SW 1271 (cell line): ENCODE measurements around the gene PCSK9.

Source experiments
- DNase-seq, 2 experiments: peaks; one replicate each; lab custom pipeline; 2025; lab: John Stamatoyannopoulos, UW

Gene PCSK9

GRCh38 chr1:55039342-55040082 is at the start of gene PCSK9:
PCSK9 (plus strand) TSS chr1:55039548; CDS start chr1:55039838, 290 bp downstream.
- DNase-seq: no peak

GRCh38 chr1:54989968-54990810 is 49.2 kb upstream of the PCSK9 start:
- no peak for DNase-seq

GRCh38 chr1:54990916-54991315 is 48.4 kb upstream of the PCSK9 start:
- no peak for DNase-seq

- DNase-seq: no peak
Measured at GRCh38 chr1:54991939-54992338, 47.4 kb upstream of the PCSK9 start.

GRCh38 chr1:54993140-54993539 is 46.2 kb upstream of the PCSK9 start:
- no peak for DNase-seq

GRCh38 chr1:54994355-54994990 is 44.9 kb upstream of the PCSK9 start:
- no peak for DNase-seq

- DNase-seq: no peak
Measured at GRCh38 chr1:54995013-54995760, 44.2 kb upstream of the PCSK9 start.

GRCh38 chr1:54995835-54996234 is 43.5 kb upstream of the PCSK9 start:
- DNase-seq: no peak

- peak; percentile 42 to 43 for DNase-seq
Measured at GRCh38 chr1:54996359-54996868, 42.9 kb upstream of the PCSK9 start.

GRCh38 chr1:54996869-54997710 is 42.3 kb upstream of the PCSK9 start:
- DNase-seq: no peak

GRCh38 chr1:54997711-54997986 is 41.7 kb upstream of the PCSK9 start:
- DNase-seq: no peak

GRCh38 chr1:54998100-54998499 is 41.2 kb upstream of the PCSK9 start:
- DNase-seq: no peak

- no peak for DNase-seq
Measured at GRCh38 chr1:54998677-54999076, 40.7 kb upstream of the PCSK9 start, which contains the start of gene BSND. BSND (plus strand) TSS chr1:54998933; CDS start chr1:54999187, 254 bp downstream.

- no peak for DNase-seq
Measured at GRCh38 chr1:55000110-55001085, 39.0 kb upstream of the PCSK9 start.

GRCh38 chr1:55001311-55001710 is 38.0 kb upstream of the PCSK9 start:
- no peak for DNase-seq

- DNase-seq: no peak
Measured at GRCh38 chr1:55002686-55003085, 36.7 kb upstream of the PCSK9 start.

GRCh38 chr1:55005351-55006140 is 33.8 kb upstream of the PCSK9 start:
- DNase-seq: peak in 1 of 2 experiments; percentile 8

GRCh38 chr1:55006931-55007330 is 32.4 kb upstream of the PCSK9 start:
- DNase-seq: no peak

- peak; percentile 17 to 57 for DNase-seq
Measured at GRCh38 chr1:55007625-55008024, 31.7 kb upstream of the PCSK9 start.
